RPMI7951 (cell line): ENCODE measurements around the gene GMDS. TPM values are rescaled to one million over a fixed set of nuclear protein-coding genes. Genes with fewer than 3 reads are reported as not detected.
A peak's percentile ranks its signal among the peaks of the same experiment; 100 is the strongest.

Experiments used
- DNase-seq: peaks from one replicate; pipeline ENCODE4 v3.0.0-alpha.2; 2012; ENCODE audit warnings: low read depth
- total RNA-seq: library from RNA; depleted of rRNA; stranded (reverse); fragments of >200 nt; shearing (Covaris generic); gene quantifications from 2 replicates; pipeline ENCODE4 v1.2.3, GENCODE V29; 2014

The GMDS gene
- total RNA-seq, 1 experiment from 2014 or later = 7.4 TPM

DNA sequence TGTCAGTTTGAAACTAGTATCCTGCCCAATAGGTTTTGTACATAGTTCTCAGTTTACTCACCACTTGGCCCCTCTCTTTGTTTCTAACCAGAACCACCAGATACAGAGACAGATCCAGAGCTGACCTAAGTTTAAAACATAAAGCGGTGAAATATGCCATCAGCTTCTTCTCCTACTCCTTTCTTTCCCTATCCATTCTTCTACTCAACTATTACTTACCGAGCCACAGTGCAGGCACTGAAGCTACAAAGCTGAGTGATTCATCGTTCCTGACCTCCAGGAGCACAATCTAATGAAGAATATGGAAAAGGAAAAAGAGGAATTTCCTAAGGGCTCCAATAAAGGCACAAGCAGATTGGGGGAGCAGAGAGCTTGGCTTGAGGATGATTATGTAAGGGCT is 349.7 kb downstream of the GMDS start:
- DNase-seq = no peak

DNA sequence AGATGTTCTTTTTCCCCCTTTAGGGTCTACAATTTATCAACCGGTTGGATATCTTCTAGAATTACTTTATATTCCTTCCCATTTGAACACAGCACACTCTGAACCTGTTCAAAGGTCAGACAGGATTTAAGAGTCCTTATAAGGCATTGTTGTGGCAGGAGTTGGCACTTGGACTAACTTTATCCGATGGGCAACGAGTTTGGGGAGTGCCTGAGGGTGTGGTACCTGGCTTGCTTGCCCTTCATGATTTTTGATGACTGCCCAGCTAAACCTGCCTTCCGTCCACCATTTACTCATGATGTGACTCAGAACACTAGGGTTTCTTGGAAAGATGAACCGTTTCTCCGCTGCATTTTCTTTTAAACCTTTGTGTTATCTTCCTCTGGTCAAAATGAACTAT is 350.5 kb downstream of the GMDS start:
- no peak for DNase-seq

DNA sequence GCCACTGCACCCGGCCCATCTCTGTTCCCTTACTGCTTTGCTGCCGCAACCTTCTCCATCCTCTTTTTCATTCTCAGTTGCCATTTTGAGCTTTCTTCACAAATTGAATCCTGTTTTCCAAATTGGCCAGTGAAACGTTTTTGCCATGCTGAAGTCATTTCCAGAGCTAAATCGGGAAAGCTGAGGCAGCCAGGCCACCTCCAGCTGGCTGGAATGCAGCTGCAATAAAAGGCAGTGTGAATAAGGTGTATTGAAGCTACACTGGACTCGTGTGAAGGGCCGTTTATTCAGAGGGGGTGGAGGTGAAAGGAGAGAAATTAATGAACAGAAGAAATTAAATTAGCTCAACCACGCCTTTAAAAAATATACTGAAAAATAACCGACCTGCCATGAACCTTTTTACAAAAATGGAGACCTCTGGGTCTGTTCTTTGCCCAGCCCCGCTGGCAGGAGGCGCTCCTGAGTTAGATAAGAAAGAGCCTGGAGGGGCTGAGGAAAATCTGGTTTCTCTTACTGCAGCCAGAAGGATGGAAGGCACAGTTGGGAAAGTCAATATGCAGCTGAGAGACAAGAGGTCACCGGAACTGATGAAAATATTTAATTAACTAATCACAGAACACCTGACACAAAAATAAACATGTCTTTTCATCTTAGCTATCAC is 351.8 kb downstream of the GMDS start:
- DNase-seq = no peak

DNA sequence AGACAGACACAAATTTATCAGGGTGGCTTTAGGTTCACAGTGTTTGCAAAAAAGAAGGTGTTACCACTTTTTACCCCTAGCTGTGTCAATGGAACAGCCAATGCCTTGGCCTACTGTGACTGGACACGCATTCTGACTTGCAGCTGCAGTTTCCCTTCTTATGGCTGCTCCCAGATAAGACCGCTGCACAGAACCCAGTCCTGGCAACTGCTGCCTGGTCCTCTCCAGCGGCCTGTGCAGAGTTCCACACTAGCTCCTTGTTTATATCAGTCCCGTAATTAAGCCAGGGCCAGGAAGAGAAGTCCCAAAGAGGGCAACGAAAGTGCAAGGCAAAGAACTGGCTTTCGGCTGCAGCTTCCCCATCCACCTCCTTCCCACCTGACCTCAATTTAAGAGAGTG is 352.7 kb downstream of the GMDS start:
- DNase-seq = no peak

DNA sequence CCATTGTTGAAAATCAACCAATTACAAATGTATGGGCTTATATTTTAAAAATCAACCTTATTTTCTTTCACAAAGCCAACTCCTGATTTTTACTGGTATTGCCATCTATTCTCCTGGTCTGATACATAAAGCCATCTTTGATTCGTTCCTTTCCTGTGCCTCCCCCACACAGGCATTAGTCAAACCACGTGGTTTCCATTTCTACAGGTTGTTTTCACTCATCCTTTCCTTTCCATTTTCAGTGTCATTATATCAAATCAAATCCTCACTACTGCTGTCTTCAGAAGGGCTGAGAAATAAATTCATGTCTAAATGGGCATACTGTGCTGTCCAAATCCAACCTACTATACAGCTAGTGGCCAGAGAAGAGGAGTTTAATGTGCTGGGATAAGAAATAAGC is 354.4 kb downstream of the GMDS start:
- no peak for DNase-seq

DNA sequence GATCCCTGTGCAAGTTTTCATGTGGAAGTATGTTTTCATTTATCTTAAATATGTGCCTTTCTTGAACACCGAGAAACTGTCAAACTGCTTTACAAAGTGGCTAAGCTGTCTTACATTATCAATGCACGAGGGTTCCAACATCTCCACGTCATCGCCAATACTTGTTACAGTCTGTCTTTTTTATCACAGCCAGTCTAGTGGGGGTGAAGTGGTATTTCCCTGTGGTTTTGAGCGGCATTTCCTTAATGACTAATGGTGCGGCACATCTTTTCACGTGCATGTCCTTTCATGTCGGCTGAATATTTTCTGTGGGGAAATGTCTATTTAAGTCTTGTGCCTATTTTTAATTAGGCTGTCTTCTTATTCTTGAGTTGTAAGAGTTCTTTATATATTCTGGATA is 355.3 kb downstream of the GMDS start:
- DNase-seq = peak; percentile 50

DNA sequence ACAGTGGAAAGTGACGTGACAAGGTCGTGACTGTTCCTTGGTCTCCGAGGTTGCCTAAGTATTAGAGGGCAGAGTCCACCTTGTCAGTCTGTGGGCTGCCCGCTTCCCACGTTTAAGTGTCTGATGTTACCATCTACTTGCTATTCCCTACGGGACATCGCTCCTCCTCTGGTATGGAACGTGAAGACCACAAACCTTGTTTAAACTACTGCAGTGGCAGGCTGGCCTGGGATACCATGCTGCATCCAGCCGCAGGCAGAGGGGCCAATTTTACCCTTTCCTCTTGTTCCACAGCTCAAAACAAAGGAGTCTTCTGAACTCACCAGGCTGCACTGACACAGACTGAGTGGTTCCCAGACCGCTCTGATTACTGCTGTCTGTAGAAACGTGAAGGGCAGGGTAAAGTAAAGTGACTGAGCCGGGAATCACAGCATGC is 359.8 kb downstream of the GMDS start:
- peak; percentile 48 for DNase-seq

DNA sequence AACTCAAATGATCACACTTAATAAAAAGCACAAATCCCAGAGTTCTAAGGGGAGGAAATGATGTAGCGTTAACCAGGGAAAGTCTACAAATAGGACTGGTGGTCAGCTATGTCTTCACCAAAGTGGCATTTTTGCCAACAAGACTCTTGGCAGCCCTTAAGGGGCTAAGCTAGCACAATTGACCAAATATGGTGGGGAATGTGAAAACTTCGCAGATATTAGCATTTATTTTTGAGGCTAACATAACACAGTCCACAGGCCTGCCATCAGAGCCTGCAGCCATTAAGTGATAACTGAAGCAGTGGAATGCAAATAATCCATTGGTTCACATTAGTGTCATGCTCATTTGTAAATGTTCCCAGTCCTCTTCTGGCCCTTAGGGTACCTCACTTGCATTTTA is 361.1 kb downstream of the GMDS start:
- no peak for DNase-seq

DNA sequence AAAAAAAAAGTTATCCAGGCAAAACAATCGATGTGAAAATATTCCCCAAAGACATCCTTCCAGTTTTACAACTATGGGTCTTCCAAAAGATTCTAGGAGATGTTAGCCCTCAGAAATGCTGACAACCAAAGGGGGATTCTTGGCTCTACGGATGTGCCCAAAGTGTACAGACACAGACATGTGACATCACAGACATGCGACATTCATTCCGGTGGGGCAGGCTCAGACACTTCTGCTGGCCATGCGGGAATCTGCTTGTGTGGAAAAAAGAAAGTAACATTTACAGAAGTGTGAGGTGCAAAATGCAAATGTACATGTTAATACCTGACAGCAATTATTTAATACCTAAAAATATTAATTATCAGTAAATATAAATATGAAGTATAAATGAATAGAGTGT is 367.1 kb downstream of the GMDS start:
- no peak for DNase-seq

DNA sequence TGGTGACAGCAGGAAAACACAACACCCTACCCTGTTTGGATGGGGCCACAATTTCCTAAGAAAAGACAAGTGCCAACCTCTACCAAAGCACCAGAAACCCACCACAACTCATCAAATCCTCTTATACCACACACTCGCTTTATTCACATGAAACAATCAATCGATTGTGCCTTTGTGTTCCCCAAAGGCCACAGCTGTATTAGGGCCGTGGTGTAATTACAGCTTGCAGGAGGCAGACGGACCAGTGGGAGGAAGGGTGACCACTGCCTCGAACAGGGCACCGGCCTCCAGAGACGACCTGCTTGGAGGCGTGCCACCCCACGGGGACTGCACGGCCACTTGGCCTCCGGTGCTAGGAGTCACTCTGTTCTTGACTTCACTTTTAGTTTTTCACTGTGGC is 371.6 kb downstream of the GMDS start:
- peak; percentile 38 for DNase-seq

DNA sequence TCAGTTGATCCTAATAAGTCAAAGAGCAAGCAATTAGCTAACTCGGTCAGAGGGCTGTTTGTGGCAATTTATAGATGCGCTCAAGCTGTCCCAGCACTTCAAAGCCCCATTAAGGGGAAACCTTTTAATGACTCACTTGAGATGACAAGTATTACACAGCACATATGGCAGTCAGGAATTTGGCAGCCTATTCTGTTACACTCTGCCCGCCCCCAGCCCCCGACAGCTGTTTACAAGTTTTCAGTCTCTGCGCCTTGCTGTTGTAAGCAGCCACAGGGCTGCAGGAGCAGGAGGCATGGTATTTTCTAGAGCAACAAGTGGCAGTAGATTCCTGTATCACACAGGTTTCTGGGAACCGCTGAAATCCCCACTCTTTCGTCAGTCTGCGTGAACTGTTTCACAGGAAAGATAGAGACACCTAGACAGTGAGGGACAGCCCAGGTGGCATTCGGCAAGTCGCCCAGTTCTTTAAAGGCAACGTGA is 372.7 kb downstream of the GMDS start:
- peak; percentile 79 for DNase-seq

DNA sequence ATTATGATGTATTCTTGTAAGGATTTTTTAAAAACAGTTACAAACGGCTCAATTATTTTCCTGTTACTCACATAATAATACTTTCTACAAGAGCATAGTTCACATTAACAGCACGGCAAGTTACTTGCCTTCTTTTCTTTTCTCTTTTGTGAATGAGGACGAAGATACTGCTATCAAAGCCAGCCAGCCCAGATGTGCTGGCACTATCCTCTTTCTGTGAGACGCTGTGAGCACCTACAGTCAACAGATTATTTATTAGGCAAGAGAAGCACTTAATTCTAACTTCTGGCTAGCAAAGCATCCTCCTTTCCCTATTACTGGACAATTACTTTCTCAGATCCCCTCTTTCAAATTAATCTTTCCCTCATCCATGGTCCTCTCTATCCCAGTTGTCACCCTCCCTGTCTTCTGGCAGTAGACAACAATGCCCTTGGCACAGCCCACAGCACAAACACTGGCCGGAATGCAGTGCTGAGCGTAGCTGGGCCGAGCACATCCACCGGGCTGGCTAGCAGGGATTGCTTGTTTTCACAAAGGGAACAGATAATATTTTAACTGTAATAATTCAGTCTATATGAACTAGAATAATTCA is 373.6 kb downstream of the GMDS start:
- no peak for DNase-seq

DNA sequence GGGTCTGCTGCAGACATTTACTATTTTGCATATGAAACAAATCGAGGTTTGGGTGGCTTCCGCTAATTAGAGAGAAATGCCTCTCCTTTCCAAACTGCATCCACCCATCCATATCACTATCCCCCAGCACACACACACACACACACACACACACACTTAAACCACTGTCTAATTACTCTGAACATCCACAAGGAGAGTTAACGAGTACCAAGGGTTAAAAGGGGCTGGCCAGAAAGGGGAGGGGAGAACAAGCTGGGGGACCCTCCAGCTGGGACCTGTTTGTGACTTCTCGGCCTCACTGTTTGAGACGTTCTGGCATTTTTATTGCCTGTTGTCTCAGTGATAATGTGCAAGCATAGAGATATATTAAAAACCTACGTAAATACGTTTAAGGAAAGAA is 374.5 kb downstream of the GMDS start:
- DNase-seq = no peak

DNA sequence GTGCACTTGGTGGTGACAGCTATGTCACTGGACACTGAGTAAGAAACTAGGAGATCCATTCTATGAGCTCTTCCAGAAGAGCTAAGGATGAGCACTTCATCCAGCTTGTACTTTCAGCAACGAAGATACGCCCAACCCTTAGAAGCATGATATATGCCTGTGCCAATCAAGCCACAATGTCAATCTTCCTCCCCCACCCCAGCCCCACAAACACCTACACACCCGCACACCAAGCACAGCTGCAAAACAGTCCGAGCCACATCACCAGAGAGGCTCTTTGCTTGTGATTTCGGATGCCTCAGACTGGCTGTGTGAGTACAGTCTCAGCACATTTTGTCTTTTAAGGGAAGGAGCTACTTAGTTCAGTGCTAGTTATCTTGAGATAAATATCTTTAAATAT is 375.2 kb downstream of the GMDS start:
- no peak for DNase-seq

DNA sequence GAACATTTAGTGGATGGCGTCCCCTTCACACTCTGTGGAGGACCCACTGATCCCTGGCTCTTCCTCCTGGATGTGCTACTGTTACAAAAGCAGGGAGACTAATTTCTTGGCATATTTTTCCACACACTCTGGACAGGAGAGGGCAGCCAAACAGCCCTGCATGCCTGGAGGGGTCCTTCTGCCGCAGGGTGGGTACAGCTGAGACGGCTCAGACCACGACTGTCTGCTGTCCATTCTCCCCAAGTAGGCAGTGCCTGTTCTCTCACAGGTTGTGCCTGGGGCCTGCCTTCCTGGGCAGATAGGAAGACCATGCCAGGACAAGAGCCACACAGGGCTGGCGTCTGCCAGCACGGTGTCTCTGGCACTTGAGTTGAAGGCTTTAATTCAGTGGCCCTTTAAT is 375.6 kb downstream of the GMDS start:
- DNase-seq = no peak

DNA sequence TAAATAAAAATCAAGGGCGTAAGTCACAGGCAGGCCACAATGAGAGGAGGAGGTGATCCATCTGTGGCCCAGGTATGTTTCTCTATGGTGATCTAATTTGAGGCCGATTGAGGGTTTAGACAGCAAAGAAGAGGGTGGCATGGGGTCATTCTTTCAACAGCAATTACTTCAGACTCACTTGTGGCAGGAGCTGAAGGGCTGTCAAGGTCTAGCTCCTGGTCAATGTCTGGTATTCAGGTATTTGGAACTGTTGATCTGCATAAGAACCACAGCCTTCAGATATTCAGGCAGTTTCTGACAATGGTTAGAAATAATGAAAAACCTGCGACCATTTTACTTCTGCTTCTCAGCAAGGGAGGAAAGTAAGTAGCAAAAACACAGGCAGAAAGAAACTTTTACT is 376.1 kb downstream of the GMDS start:
- DNase-seq = no peak

DNA sequence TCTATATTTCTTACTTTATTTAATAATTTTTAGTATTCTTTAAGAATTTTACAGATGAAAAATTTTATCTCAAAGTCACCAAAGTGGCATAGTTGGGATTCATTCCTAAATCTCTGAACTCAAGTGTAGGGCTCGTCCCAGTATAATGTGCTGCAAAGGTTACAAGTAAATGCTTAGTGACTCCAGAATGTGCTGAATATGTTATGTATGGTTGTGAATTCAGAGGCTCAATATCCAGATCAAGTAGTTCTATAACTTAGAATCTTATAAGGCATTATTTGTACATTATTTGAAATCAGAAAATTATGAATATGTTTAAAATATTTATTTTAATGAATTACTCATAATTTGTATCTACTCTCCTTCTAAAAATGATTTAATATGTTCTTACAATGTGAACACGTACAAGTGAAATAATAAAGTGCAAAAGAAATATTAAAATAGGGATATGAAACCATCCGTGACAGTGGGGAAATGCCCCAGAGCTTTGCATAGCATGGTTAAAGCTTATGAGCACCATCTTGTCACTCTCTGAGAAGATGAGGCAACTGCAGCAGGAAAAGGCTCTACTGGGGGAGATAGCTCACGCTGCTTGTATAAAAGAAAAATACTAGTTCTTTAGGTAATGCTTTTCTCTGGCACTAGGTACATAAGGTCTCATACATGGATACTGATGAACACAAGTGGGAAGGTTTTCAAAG is 376.7 kb downstream of the GMDS start:
- no peak for DNase-seq

DNA sequence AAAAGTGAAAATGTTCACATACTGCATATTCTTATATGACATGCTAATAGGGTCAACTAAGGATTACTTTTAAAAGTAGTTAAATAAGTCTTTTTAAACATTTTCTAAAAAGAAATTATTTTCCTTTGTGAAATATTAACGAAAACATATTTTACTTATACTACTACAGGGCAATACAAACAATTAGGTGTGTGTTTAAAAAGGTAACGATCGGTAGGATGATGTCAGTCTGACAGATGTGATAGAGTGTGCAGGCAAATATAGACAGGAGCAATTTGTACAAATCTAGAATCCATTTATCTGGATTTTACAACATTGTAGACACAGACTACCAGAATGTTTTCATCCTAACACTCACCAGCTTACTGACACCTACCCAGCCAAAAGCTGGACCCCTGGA is 378.2 kb downstream of the GMDS start:
- DNase-seq = no peak

DNA sequence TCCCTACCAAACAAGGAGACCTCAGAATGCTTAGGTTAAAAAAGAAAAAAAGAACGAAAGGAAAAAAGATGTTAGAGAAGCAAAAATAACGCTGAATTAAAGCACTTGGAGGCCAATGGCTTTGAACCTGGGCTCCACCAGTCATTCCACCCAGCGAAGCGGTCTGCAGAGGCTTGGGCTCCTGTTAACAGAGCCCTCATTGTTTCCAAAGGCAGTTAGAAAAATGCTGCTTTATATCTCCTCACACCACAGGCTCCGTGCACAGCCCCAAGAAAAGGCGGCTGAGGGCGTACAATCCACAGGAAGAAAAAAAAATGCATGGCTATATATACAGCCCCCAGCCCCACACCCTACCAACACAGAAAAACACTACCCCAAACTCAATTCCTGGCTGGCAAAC is 379.8 kb downstream of the GMDS start:
- DNase-seq = peak; percentile 16

DNA sequence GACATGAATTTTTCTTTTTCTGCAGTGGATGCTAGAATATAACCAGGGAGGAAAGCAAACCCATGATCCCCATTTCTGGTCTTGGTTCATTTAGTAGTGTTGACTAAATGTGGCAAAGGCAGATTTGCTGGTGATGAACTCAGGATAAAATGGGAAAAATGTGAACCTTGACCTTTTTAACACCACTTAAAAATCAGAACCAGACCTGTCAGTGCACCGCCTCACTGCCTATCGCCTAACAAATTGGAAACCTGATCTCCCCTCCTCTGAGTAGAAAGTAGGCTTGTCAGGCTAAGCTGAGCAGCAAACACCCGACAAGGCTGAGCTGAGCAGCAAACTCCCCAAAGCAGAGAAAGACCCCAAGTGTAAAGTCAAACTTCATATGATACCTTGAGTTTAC is 380.9 kb downstream of the GMDS start:
- DNase-seq = no peak

DNA sequence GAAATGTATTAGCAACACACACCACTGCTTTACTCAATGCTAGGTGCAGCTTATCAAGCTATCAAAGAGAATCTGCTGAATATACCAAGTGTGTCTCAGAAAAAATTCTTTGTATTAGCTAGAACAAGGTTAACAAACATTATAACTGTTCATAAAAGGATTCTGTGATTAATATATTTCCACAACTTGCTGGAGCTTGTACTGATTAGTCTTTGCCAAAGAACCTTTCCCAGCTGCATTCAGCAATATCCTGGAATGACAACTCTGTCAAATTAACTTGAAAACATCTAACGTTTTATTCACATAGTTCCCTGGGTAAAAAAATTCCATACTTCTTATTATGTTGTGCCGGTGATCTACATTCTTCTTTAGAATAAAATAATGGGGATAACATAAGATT is 383.0 kb downstream of the GMDS start:
- DNase-seq = no peak

DNA sequence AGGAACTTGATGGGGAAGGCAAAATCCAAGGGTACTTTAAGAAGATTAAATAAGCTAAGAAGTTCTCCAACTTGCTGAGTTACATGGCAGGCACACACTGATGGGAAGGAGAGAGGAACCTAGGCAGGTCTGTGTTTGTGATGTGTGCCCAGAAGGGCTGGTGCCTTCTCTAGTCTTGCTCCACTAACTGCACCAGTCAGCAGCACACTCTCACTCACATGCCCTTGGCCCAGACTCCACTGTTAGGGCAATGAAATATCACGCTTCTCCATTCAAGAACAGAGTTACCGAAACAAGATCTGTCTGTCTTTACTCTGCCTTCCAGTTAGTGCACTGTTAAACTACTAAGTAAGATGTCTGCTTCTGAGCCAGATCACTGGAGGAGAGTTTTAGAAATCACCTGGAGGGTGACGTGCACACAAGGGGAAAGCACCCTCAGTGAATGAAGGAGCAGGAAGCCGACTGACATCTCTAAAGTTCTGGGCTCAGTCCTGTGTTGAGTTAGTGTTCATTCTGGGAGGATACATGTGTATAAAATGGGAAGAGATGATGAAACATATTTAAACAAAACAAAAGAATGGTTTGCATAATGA is 384.6 kb downstream of the GMDS start:
- no peak for DNase-seq

DNA sequence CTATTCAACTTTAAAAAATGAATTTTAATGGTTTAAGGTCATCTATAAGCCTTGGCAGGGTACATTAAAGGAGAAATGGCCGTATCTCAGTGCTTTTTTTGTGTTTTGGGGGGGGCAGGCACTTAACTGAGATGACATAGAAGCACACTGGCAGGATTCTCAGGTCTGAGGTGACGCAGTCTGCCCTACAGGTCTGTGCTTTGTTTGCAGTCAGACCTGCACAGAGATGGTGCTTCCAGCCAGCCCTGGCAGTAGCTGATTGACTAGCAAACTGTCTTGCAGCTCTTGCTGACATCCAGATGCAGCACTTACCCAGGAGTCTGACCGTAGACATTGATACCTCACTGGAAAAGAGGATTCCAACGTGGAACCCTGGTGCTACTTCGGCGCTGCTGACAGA is 386.5 kb downstream of the GMDS start:
- DNase-seq = no peak
